ENCODE data around the gene DCP2. TPM values are rescaled to one million over a fixed set of nuclear protein-coding genes. Genes with fewer than 3 reads are reported as not detected.

DCP2 gene
- total RNA-seq, 1 donor from 2014 or later, result 39.7 TPM

DNA sequence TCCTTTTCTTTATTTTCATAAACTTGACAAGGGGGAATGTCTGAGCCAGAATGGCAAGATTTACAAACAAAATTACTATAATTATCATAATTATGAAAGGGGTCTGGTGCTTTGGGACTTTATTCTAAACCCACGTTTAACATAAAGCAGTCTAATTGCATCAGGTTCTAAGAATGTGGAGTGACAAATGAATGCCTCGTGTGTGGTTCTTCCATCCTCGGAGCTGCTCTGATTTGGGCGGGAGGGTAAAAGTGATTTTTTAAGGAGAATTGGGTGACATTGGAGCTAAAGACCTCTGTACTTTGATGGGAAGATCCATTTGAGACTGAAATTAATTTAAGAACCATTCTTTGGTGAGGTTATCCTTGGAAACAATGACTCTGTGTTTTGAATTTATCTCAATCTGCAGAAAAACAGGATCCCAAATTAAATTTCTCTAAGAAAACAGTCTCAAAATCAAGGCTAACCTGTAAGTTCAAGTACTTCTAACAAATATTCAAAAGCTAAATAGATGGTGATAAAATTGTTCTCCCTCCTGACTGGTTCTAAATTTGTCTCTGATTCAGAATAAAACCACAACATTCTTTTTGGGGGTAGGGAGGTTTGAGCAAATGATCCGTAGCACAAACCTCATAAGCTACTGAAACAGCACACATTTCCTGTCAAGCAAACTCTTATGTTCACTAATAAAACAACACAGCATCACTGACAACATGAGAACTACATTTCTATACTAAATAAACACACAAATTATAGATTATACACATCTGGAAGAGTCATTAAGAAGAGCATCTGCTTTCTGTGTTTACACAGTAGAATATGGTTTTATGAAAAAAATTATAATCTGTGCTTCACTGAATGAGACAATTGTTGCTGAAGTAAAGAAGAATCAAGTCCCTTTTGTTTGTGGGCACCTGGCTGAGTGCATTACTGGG, 85.5 kb downstream of the DCP2 start:
- Mint-ChIP-seq H3K36me3 (ENCODE audit: unreplicated experiment) (peaks cover 19% of the 10 kb centered on the region), H3K4me3 (ENCODE audit: unreplicated experiment) (no peak overlapping the region), H3K27me3 (ENCODE audit: unreplicated experiment) (no peaks in the 10 kb centered on the region), H3K4me1 (ENCODE audit: unreplicated experiment) (peaks cover 14% of the 10 kb centered on the region), H3K27ac (ENCODE audit: unreplicated experiment) (peak overlapping the region; percentile 45), H3K9me3 (ENCODE audit: unreplicated experiment) (no peaks in the 10 kb centered on the region)
- TF ChIP-seq, protein P1, sequence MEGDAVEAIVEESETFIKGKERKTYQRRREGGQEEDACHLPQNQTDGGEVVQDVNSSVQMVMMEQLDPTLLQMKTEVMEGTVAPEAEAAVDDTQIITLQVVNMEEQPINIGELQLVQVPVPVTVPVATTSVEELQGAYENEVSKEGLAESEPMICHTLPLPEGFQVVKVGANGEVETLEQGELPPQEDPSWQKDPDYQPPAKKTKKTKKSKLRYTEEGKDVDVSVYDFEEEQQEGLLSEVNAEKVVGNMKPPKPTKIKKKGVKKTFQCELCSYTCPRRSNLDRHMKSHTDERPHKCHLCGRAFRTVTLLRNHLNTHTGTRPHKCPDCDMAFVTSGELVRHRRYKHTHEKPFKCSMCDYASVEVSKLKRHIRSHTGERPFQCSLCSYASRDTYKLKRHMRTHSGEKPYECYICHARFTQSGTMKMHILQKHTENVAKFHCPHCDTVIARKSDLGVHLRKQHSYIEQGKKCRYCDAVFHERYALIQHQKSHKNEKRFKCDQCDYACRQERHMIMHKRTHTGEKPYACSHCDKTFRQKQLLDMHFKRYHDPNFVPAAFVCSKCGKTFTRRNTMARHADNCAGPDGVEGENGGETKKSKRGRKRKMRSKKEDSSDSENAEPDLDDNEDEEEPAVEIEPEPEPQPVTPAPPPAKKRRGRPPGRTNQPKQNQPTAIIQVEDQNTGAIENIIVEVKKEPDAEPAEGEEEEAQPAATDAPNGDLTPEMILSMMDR (IDR thresholded peaks at IDR 0.05), result no peak
- DNase-seq (ENCODE audit: extremely low spot score, unreplicated experiment), result no peak

DNA sequence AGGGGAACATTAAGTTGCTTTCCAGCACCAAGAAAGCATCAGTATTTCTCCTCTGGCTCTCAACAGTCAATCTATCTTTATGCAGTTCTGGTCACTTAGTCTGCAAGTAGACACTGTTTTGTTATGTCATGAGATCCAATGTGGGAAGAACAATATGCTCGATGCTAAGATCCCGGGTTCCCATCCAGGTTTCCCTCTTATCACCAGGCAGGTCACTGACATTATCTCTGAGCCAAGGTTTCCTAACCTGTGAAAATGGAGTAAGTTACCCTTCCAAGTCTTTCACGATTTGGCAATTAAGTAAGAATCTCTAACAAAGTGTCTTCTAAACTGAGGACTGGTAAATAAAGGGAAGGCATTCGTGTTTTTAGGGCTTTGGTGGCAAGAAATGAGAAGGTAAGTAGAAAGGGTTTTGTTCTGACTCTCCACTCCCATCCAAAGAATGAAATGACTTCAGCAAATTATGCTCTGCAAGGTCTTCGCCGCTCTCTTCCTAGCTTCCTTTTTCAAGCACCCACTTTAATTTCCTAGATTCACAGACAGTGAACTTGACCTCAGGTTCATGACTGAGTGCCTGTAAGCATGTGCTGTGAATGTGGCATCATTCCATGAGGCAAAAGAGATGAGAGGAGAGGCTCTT, 86.4 kb downstream of the DCP2 start:
- peaks cover 14% of the 10 kb centered on the region for H3K4me1 Mint-ChIP-seq (ENCODE audit: unreplicated experiment)
- H3K36me3 Mint-ChIP-seq (ENCODE audit: unreplicated experiment), result peaks cover 19% of the 10 kb centered on the region
- no peak overlapping the region for H3K27ac Mint-ChIP-seq (ENCODE audit: unreplicated experiment)
- no peak for DNase-seq (ENCODE audit: extremely low spot score, unreplicated experiment)
- H3K9me3 Mint-ChIP-seq (ENCODE audit: unreplicated experiment), result no peaks in the 10 kb centered on the region
- no peak overlapping the region for H3K4me3 Mint-ChIP-seq (ENCODE audit: unreplicated experiment)
- TF ChIP-seq, protein P1 (IDR thresholded peaks at IDR 0.05), result no peak
- H3K27me3 Mint-ChIP-seq (ENCODE audit: unreplicated experiment), result no peaks in the 10 kb centered on the region

DNA sequence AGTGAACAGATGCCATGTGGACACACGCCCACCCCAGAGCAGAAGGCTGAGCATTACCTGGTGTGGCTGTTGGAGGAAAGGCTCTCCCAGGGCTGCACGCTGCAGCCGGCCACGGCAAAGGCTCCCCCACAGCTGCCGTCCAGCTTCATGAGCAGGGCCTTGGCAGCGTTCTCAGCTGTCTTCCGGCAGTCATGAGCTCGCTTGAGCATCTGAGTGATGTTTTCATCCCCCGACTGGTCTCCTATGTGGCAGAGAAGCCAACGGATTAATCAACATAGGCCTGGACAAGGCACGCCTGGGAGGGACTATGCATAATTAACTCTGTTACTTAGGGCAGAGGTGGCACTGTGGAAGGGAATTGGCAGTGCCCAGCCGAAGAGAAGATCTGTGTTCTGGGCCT, 87.3 kb downstream of the DCP2 start:
- no peaks in the 10 kb centered on the region for H3K27me3 Mint-ChIP-seq (ENCODE audit: unreplicated experiment)
- no peak overlapping the region for H3K27ac Mint-ChIP-seq (ENCODE audit: unreplicated experiment)
- no peak for DNase-seq (ENCODE audit: extremely low spot score, unreplicated experiment)
- TF ChIP-seq, protein P1 (IDR thresholded peaks at IDR 0.05), result no peak
- H3K36me3 Mint-ChIP-seq (ENCODE audit: unreplicated experiment), result peaks cover 23% of the 10 kb centered on the region
- H3K9me3 Mint-ChIP-seq (ENCODE audit: unreplicated experiment), result no peaks in the 10 kb centered on the region
- H3K4me3 Mint-ChIP-seq (ENCODE audit: unreplicated experiment), result no peak overlapping the region
- H3K4me1 Mint-ChIP-seq (ENCODE audit: unreplicated experiment), result peaks cover 14% of the 10 kb centered on the region

DNA sequence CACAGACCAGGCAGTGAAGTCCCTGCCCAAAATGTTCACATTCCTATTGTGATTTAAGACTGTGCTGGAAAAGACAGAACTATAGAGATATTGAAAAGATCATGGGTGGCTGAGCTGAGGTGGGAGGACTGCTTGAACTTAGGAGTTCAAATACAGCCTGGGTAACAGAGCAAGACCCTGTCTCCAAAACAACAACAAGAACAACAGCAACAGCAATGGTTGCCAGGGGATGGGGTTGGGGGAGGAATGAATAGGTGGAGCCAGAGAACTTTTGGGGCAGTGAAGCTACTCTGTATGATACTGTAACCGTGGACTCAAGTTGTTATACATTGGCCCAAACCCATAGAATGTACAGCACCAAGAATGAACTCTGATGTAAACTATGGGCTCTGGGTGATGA, 88.2 kb downstream of the DCP2 start:
- peaks cover 14% of the 10 kb centered on the region for H3K4me1 Mint-ChIP-seq (ENCODE audit: unreplicated experiment)
- H3K4me3 Mint-ChIP-seq (ENCODE audit: unreplicated experiment), result no peak overlapping the region
- H3K9me3 Mint-ChIP-seq (ENCODE audit: unreplicated experiment), result no peaks in the 10 kb centered on the region
- TF ChIP-seq, protein P1 (IDR thresholded peaks at IDR 0.05), result no peak
- H3K27ac Mint-ChIP-seq (ENCODE audit: unreplicated experiment), result no peak overlapping the region
- no peaks in the 10 kb centered on the region for H3K27me3 Mint-ChIP-seq (ENCODE audit: unreplicated experiment)
- peaks cover 23% of the 10 kb centered on the region for H3K36me3 Mint-ChIP-seq (ENCODE audit: unreplicated experiment)
- no peak for DNase-seq (ENCODE audit: extremely low spot score, unreplicated experiment)

DNA sequence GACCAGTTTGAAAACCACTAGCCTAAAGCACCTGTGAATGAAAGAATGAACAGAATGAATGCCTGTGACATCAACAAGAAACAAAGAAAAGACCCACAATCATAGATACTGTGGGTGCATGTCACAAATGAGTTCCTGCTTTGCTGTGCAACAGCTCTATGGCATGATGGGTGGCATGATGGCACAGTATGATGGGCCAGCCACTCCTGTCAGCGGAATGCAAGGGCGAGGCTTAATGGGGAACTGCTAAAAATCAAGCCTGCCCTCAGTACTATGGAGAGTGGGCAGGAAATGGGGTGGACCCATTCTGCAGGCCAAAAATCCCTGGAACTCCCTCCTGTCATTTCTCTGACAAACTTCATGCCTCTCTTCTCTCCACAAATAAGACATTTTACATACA, 89.0 kb downstream of the DCP2 start:
- TF ChIP-seq, protein P1 (IDR thresholded peaks at IDR 0.05), result no peak
- peaks cover 23% of the 10 kb centered on the region for H3K36me3 Mint-ChIP-seq (ENCODE audit: unreplicated experiment)
- H3K27me3 Mint-ChIP-seq (ENCODE audit: unreplicated experiment), result no peaks in the 10 kb centered on the region
- H3K4me1 Mint-ChIP-seq (ENCODE audit: unreplicated experiment), result peaks cover 14% of the 10 kb centered on the region
- DNase-seq (ENCODE audit: extremely low spot score, unreplicated experiment), result no peak
- no peak overlapping the region for H3K27ac Mint-ChIP-seq (ENCODE audit: unreplicated experiment)
- H3K4me3 Mint-ChIP-seq (ENCODE audit: unreplicated experiment), result no peak overlapping the region
- no peaks in the 10 kb centered on the region for H3K9me3 Mint-ChIP-seq (ENCODE audit: unreplicated experiment)

Data from osteocyte (in vitro differentiated cells).